CD14-positive monocyte (primary cell): ENCODE data around the gene SMIM27. TPM values are rescaled to one million over a fixed set of nuclear protein-coding genes. Genes with fewer than 3 reads are reported as not detected.
"Not testable (repeated sequence)": the region's sequence is repeated elsewhere in the genome, so short reads cannot be mapped to it uniquely, and the experiment has no call there.

Source experiments
- DNase-seq, 3 donors: peaks; one replicate each; pipeline ENCODE4 v3.0.0-alpha.2; 2011 to 2022
- H2AFZ ChIP-seq: 2 replicates; pipeline ENCODE4 v1.6.0; 2012; ENCODE audit warnings: mild to moderate bottlenecking, low read depth, low read length, inconsistent platforms; ENCODE audit not compliant: insufficient read depth, poor library complexity, severe bottlenecking
- H3K27ac ChIP-seq, 2 donors: 1 replicate in 1 of 2; 2 replicates in 1 of 2; pipeline ENCODE4 v1.5.1; 2012 to 2013; ENCODE audit warnings: low read length in 2 of 2, control low read depth in 1 of 2, inconsistent platforms in 1 of 2, low read depth in 1 of 2, mild to moderate bottlenecking in 1 of 2
- H3K27me3 ChIP-seq, 2 donors: one replicate each; pipeline versions ENCODE4 v1.6.0 to v1.6.1; 2011 to 2013; ENCODE audit warnings: low read length in 2 of 2; ENCODE audit not compliant: control insufficient read depth in 2 of 2, insufficient read depth in 2 of 2
- H3K36me3 ChIP-seq, 2 donors: replicated peaks in 1 of 2; 1 replicate in 1 of 2; 2 replicates in 1 of 2; pipeline versions ENCODE4 v1.5.1 to v1.6.1; 2012 to 2013; ENCODE audit warnings: low read length in 2 of 2, control low read depth in 1 of 2, inconsistent platforms in 1 of 2, mild to moderate bottlenecking in 1 of 2; ENCODE audit not compliant: insufficient read depth in 2 of 2, control insufficient read depth in 1 of 2
- H3K4me1 ChIP-seq, 2 donors: 1 replicate in 1 of 2; 2 replicates in 1 of 2; pipeline versions ENCODE4 v1.5.1 to v1.6.1; 2012 to 2013; ENCODE audit warnings: low read length in 2 of 2, control low read depth in 1 of 2, inconsistent platforms in 1 of 2, mild to moderate bottlenecking in 1 of 2, moderate library complexity in 1 of 2; ENCODE audit not compliant: insufficient read depth in 2 of 2, control insufficient read depth in 1 of 2
- H3K4me2 ChIP-seq: replicated peaks from 2 replicates; pipeline ENCODE3; 2012; ENCODE audit warnings: low read length, moderate library complexity, mild to moderate bottlenecking; ENCODE audit not compliant: poor library complexity, severe bottlenecking; ENCODE audit errors: extremely low read depth
- H3K4me3 ChIP-seq, 3 experiments: fragments of 200-600 bp in 1 of 3; sonication (generic) in 1 of 3; replicated peaks in 1 of 3; 1 replicate in 2 of 3; 2 replicates in 1 of 3; pipeline ENCODE4 v1.5.1; 2011 to 2013; ENCODE audit warnings: low read length in 3 of 3, mild to moderate bottlenecking in 3 of 3, control low read depth in 2 of 3, low read depth in 2 of 3, inconsistent platforms in 1 of 3, moderate library complexity in 1 of 3
- H3K79me2 ChIP-seq: 2 replicates; pipeline ENCODE4 v1.6.0; 2012; ENCODE audit warnings: mild to moderate bottlenecking, control low read depth, inconsistent platforms, low read length, moderate library complexity; ENCODE audit not compliant: insufficient read depth
- H3K9ac ChIP-seq: 2 replicates; pipeline ENCODE4 v1.6.0; 2017; ENCODE audit warnings: low read length, mild to moderate bottlenecking; ENCODE audit not compliant: insufficient read depth, poor library complexity, severe bottlenecking
- H3K9me3 ChIP-seq, 2 donors: replicated peaks in 1 of 2; 1 replicate in 1 of 2; 2 replicates in 1 of 2; pipeline versions ENCODE4 v1.5.1 to v1.6.1; 2012 to 2013; ENCODE audit warnings: low read length in 2 of 2, control low read depth in 1 of 2; ENCODE audit not compliant: control insufficient read depth in 1 of 2, insufficient read depth in 1 of 2
- H4K20me1 ChIP-seq: 2 replicates; pipeline ENCODE4 v1.6.0; 2012; ENCODE audit warnings: mild to moderate bottlenecking, low read length, control low read depth, moderate library complexity; ENCODE audit not compliant: insufficient read depth
- H3K27ac Mint-ChIP-seq, 7 donors: one replicate each; pipeline ENCODE4 v1.8.0; 2020; ENCODE audit warnings: mild to moderate bottlenecking in 7 of 7, mixed read lengths in 7 of 7, moderate library complexity in 6 of 7, inconsistent platforms in 2 of 7
- H3K27me3 Mint-ChIP-seq, 3 donors: one replicate each; pipeline ENCODE4 v1.8.0; 2021 to 2022; ENCODE audit warnings: low read depth in 3 of 3, mild to moderate bottlenecking in 3 of 3, mixed read lengths in 3 of 3, moderate library complexity in 3 of 3, inconsistent platforms in 1 of 3
- H3K36me3 Mint-ChIP-seq, 2 donors: one replicate each; pipeline ENCODE4 v1.8.0; 2020; ENCODE audit warnings: mixed read lengths in 2 of 2, inconsistent platforms in 1 of 2, mild to moderate bottlenecking in 1 of 2
- H3K4me1 Mint-ChIP-seq: one replicate; pipeline ENCODE4 v1.8.0; 2020; ENCODE audit warnings: mild to moderate bottlenecking, mixed read lengths
- H3K4me3 Mint-ChIP-seq, 2 donors: one replicate each; pipeline ENCODE4 v1.8.0; 2020; ENCODE audit warnings: mild to moderate bottlenecking in 2 of 2, mixed read lengths in 2 of 2, moderate library complexity in 1 of 2
- H3K9me3 Mint-ChIP-seq, 7 donors: one replicate each; pipeline ENCODE4 v1.8.0; 2020 to 2022; ENCODE audit warnings: mixed read lengths in 7 of 7, mild to moderate bottlenecking in 6 of 7, moderate library complexity in 6 of 7, inconsistent platforms in 2 of 7
- CTCF ChIP-seq: fragments of 200-600 bp; IDR thresholded peaks from one replicate; pipeline ENCODE4 v1.8.0; 2022; ENCODE audit warnings: antibody characterized with exemption, mild to moderate bottlenecking
- WGBS: methylation state at CpG from one replicate; pipeline ENCODE4 v1.1.5; 2013; ENCODE audit warnings: missing lambda C conversion rate; ENCODE audit not compliant: insufficient coverage; 5-methylcytosine and 5-hydroxymethylcytosine counted together
- intact Hi-C, 2 donors: fragments of 100-400 bp; cut with micrococcal nuclease; formaldehyde crosslinking; loops; one replicate each; pipeline versions ENCODE4 v1.15.0 to v1.15.1; 2023
- polyA plus RNA-seq, 3 donors: library from polyadenylated mRNA; depleted of rRNA in 1 of 3; unstranded in 2 of 3; stranded (reverse) in 1 of 3; fragments of 300-500 nt in 2 of 3; fragments of >200 nt in 1 of 3; fragmentation: Illumina TruSeq in 2 of 3; gene quantifications; 1 replicate in 2 of 3; 2 replicates in 1 of 3; pipeline ENCODE4 v1.2.3, GENCODE V29; 2012 to 2021

SMIM27 gene
- polyA plus RNA-seq, 3 donors = 3.4 to 29.5 (median 27.9) TPM

GRCh38 chr9:32543047-32543446 lies 9.1 kb upstream of the SMIM27 start:
- DNase-seq = no peak
- no peak overlapping the region for H3K4me2 ChIP-seq
- no peak overlapping the region for H3K9ac ChIP-seq
- Mint-ChIP-seq H3K4me1 (no peaks in the 10 kb centered on the region), H3K4me3 (no peak overlapping the region), H3K27me3 (no peaks in the 10 kb centered on the region), H3K9me3 (no peaks in the 10 kb centered on the region), H3K27ac (no peak overlapping the region), H3K36me3 (peaks cover 39 to 45% of the 10 kb centered on the region in 2 donors)
- peaks cover 48% of the 10 kb centered on the region for H3K79me2 ChIP-seq
- no peaks in the 10 kb centered on the region for H3K9me3 ChIP-seq
- no peak overlapping the region for H3K27ac ChIP-seq
- intact Hi-C loops = no loop called here
- H2AFZ ChIP-seq = no peak overlapping the region
- 100% methylated on average over 3 of the region's 4 CpGs for WGBS
- no peaks in the 10 kb centered on the region for H3K27me3 ChIP-seq
- no peaks in the 10 kb centered on the region for H3K4me1 ChIP-seq
- peaks cover 37 to 55% of the 10 kb centered on the region in 2 donors for H3K36me3 ChIP-seq
- H4K20me1 ChIP-seq = peaks cover 46% of the 10 kb centered on the region
- TF ChIP-seq CTCF = no peak
- H3K4me3 ChIP-seq = no peak overlapping the region

GRCh38 chr9:32545884-32546283 lies 6.2 kb upstream of the SMIM27 start:
- Mint-ChIP-seq H3K27ac (no peak overlapping the region), H3K36me3 (peaks cover 42 to 49% of the 10 kb centered on the region in 2 donors), H3K4me3 (no peak overlapping the region), H3K27me3 (no peaks in the 10 kb centered on the region), H3K9me3 (no peaks in the 10 kb centered on the region), H3K4me1 (peaks cover 8% of the 10 kb centered on the region)
- Histone ChIP-seq H3K4me1 (peaks cover 8 to 11% of the 10 kb centered on the region in 2 donors), H3K4me3 (no peak overlapping the region), H3K79me2 (peaks cover 76% of the 10 kb centered on the region), H3K36me3 (peaks cover 37 to 41% of the 10 kb centered on the region in 2 donors), H3K9ac (no peak overlapping the region), H3K27ac (no peak overlapping the region), H2AFZ (no peak overlapping the region), H3K27me3 (no peaks in the 10 kb centered on the region), H3K9me3 (no peaks in the 10 kb centered on the region), H3K4me2 (no peak overlapping the region), H4K20me1 (peaks cover 70% of the 10 kb centered on the region)
- no peak for TF ChIP-seq CTCF
- intact Hi-C loops = no loop called here
- no CpG with 5 or more reads among the region's 1 CpG for WGBS
- DNase-seq = no peak

GRCh38 chr9:32548213-32548612 lies 3.9 kb upstream of the SMIM27 start:
- H3K27me3 Mint-ChIP-seq, intact Hi-C loops, H3K27ac ChIP-seq, H2AFZ ChIP-seq, H3K27me3 ChIP-seq, DNase-seq, H3K4me3 Mint-ChIP-seq, H3K4me2 ChIP-seq, H3K27ac Mint-ChIP-seq, H3K9me3 Mint-ChIP-seq, H3K9me3 ChIP-seq, H3K9ac ChIP-seq, H3K4me3 ChIP-seq: not testable (repeated sequence)
- H3K4me1 Mint-ChIP-seq = peaks cover 18% of the 10 kb centered on the region
- H3K4me1 ChIP-seq = peaks cover 11 to 27% of the 10 kb centered on the region in 2 donors
- H3K79me2 ChIP-seq = peaks cover 92% of the 10 kb centered on the region
- H3K36me3 ChIP-seq = peaks cover 17 to 19% of the 10 kb centered on the region in 2 donors
- WGBS = 99% methylated on average over 15 of the region's 20 CpGs
- H3K36me3 Mint-ChIP-seq = peaks cover 23 to 32% of the 10 kb centered on the region in 2 donors
- H4K20me1 ChIP-seq = peaks cover 70% of the 10 kb centered on the region
